GM12865 (cell line): ENCODE measurements around the gene KLRC4.
"Not testable (repeated sequence)": the region's sequence is repeated elsewhere in the genome, so short reads cannot be mapped to it uniquely, and the experiment has no call there.

Experiments
- DNase-seq: peaks from one replicate; pipeline ENCODE4 v3.0.0; 2010; ENCODE audit warnings: low read depth
- H3K4me3 ChIP-seq: 2 replicates; pipeline ENCODE4 v1.5.1; 2011; ENCODE audit warnings: mild to moderate bottlenecking, low read depth, low read length, control low read depth
- CTCF ChIP-seq: IDR thresholded peaks from 2 replicates; pipeline ENCODE4 v1.5.1; 2011; ENCODE audit warnings: low read length, control low read depth, low read depth, inconsistent platforms; ENCODE audit not compliant: insufficient read depth; ENCODE audit errors: missing control alignments

The KLRC4 gene

GRCh38 chr12:10400829-10401228 is 8.7 kb downstream of the KLRC4 start:
- no peak overlapping the region for H3K4me3 ChIP-seq
- DNase-seq: no peak
- no peak for TF ChIP-seq CTCF

- TF ChIP-seq CTCF: no peak
- no peak overlapping the region for H3K4me3 ChIP-seq
- no peak for DNase-seq
These were observed 11.4 kb downstream of the KLRC4 start for GRCh38 chr12:10398168-10398567.

GRCh38 chr12:10397296-10397695 is 12.3 kb downstream of the KLRC4 start:
- no peak for TF ChIP-seq CTCF
- DNase-seq: peak; percentile 28
- no peak overlapping the region for H3K4me3 ChIP-seq

- H3K4me3 ChIP-seq, DNase-seq: not testable (repeated sequence)
These were observed 13.4 kb downstream of the KLRC4 start for GRCh38 chr12:10396176-10396575.

GRCh38 chr12:10395390-10395998 is 14.1 kb downstream of the KLRC4 start:
- no peak for TF ChIP-seq CTCF
- peak; percentile 70 for DNase-seq
- H3K4me3 ChIP-seq: no peak overlapping the region

- not testable (repeated sequence) for DNase-seq, H3K4me3 ChIP-seq
These were observed 14.9 kb downstream of the KLRC4 start for GRCh38 chr12:10394531-10395152.

- no peak for TF ChIP-seq CTCF
These were observed 16.3 kb downstream of the KLRC4 start for GRCh38 chr12:10393291-10393690.

GRCh38 chr12:10392394-10392930 is 17.1 kb downstream of the KLRC4 start:
- DNase-seq: peak; percentile 92
- no peak for TF ChIP-seq CTCF
- no peak overlapping the region; the same call in 1 of the 2 replicates for H3K4me3 ChIP-seq

More at GRCh38 chr12:10393291-10393690, 16.3 kb downstream of the KLRC4 start:
- no peak overlapping the region for H3K4me3 ChIP-seq
- DNase-seq: no peak

- H3K4me3 ChIP-seq, DNase-seq: not testable (repeated sequence)
These were observed 18.6 kb downstream of the KLRC4 start for GRCh38 chr12:10390991-10391390.
